ENCODE data around the gene POMC. TPM values are rescaled to one million over a fixed set of nuclear protein-coding genes. Genes with fewer than 3 reads are reported as not detected.

The POMC gene
- total RNA-seq, 4 donors from 2014 or later = 1.4 to 26.9 (median 6.4) TPM

DNA sequence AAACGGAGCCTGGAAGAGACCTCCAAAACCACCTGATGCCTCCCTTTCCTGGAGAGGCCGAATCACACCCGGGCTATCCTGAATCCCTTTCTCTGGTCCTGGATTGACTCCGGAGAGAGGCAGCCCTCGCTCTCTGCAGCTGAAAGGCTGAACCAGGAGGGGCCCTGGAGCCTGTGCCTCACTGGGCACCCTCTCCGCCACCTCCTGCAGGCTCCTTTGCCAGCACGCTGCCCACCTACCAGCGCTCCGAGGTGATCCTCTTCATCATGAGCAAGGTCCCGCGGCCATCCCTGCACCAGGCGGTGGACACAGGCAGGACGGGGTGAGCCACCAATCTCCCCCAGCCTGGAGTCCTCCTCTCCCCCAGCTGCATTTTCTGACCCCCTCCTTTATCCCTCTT, 35.7 kb downstream of the POMC start:
- Histone ChIP-seq H3K27me3 (no peaks in the 10 kb centered on the region), H3K4me3 (no peak overlapping the region), H3K27ac (no peak overlapping the region), H3K9me3 (no peaks in the 10 kb centered on the region), H3K36me3 (no peaks in the 10 kb centered on the region), H3K4me1 (no peaks in the 10 kb centered on the region)
- DNase-seq = no peak
- intact Hi-C loops (cut with DNase I; ENCODE audit: low total_unique reads) = loop anchor here (5.0 kb wide), 1 partner anchor 155 kb away; no protein-coding TSS in a partner anchor
- TF ChIP-seq, protein P1, sequence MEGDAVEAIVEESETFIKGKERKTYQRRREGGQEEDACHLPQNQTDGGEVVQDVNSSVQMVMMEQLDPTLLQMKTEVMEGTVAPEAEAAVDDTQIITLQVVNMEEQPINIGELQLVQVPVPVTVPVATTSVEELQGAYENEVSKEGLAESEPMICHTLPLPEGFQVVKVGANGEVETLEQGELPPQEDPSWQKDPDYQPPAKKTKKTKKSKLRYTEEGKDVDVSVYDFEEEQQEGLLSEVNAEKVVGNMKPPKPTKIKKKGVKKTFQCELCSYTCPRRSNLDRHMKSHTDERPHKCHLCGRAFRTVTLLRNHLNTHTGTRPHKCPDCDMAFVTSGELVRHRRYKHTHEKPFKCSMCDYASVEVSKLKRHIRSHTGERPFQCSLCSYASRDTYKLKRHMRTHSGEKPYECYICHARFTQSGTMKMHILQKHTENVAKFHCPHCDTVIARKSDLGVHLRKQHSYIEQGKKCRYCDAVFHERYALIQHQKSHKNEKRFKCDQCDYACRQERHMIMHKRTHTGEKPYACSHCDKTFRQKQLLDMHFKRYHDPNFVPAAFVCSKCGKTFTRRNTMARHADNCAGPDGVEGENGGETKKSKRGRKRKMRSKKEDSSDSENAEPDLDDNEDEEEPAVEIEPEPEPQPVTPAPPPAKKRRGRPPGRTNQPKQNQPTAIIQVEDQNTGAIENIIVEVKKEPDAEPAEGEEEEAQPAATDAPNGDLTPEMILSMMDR (IDR thresholded peaks at IDR 0.05) = no peak
- TF ChIP-seq POLR2A (IDR thresholded peaks at IDR 0.05) = no peak

DNA sequence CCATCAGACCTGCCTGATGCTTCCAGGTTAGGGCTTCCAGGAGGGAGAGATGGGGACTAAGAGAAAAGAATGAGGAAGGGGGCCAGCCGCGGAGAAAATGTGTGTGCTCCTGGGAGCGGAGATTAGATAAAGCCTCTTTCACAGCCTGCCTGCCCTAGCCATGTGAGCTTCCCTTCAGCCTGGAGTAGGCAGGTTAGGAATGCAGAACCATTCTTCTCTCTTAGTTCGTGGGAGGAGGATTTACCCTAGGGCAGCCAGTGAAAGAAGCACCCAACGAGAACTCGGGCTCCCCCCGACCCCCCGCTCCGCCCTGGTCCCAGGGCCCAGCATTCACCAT, 36.1 kb downstream of the POMC start:
- H3K27ac ChIP-seq = no peak overlapping the region
- no peak overlapping the region for H3K4me3 ChIP-seq
- H3K27me3 ChIP-seq = no peaks in the 10 kb centered on the region
- no peaks in the 10 kb centered on the region for H3K36me3 ChIP-seq
- no peak for DNase-seq
- no peaks in the 10 kb centered on the region for H3K9me3 ChIP-seq
- TF ChIP-seq POLR2A (IDR thresholded peaks at IDR 0.05) = no peak
- TF ChIP-seq, protein P1 (IDR thresholded peaks at IDR 0.05) = no peak
- intact Hi-C loops (cut with DNase I; ENCODE audit: low total_unique reads) = loop anchor here (5.0 kb wide), 1 partner anchor 155 kb away; no protein-coding TSS in a partner anchor
- no peaks in the 10 kb centered on the region for H3K4me1 ChIP-seq

DNA sequence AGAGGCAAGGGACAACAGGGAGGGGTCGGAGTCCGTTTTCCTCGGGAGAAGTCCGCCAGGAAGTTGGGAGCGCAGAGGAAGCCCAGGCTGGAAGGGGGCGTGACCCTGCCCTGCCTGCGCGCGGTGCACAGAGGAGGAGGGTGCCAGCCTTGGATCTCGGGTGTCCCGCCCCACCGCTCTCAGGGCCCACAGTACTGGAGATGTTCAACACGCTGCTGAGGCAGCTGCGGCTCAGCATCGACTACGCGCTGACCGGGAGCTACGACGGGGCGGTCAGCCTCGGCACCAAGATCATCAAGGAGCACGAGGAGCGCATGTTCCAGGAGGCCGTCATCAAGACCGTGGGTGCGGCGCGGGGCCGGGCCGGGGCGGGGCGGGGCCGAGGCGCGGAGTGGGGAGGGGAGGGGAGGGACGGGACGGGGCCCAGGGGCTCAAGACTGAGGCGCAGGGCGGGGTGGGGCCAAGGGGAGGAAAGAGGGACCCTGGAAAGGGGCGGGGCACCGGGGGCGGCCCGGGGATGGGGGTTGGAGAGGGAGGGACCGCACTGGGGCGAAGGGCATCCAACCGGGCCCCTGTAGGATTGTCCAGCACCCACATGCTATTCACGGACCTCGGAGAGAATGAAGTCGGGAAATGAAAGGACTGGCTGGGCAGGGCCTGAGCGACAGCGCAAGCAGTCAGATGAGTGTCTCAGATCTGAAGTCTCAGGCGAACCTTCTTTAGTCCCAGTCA, 36.6 kb downstream of the POMC start:
- Histone ChIP-seq H3K9me3 (no peaks in the 10 kb centered on the region), H3K4me1 (no peaks in the 10 kb centered on the region), H3K36me3 (no peaks in the 10 kb centered on the region), H3K4me3 (peak overlapping the region in 1 of 2 donors; percentile 18), H3K27me3 (no peaks in the 10 kb centered on the region), H3K27ac (no peak overlapping the region)
- TF ChIP-seq, protein P1 (IDR thresholded peaks at IDR 0.05) = no peak
- TF ChIP-seq POLR2A (IDR thresholded peaks at IDR 0.05) = no peak
- intact Hi-C loops (cut with DNase I; ENCODE audit: low total_unique reads) = loop anchor here (5.0 kb wide), 1 partner anchor 154 kb away; no protein-coding TSS in a partner anchor
- no peak for DNase-seq

DNA sequence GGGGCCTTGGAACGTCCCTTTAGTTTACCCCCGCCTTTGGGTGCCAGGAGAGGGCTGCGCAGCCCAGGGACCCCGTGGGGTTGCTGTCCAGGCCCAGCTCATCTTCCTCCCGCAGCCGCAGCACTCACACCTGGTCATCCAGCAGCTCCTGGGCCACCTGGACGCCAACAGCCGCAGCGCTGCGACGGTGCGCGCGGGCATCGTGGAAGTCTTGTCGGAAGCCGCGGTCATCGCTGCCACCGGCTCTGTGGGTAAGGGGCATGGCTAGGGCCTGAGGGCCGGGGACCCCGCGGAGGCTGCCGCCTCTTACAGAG, 37.2 kb downstream of the POMC start:
- H3K4me3 ChIP-seq = no peak overlapping the region
- intact Hi-C loops (cut with DNase I; ENCODE audit: low total_unique reads) = loop anchor here (5.0 kb wide), 1 partner anchor 154 kb away; no protein-coding TSS in a partner anchor
- no peaks in the 10 kb centered on the region for H3K4me1 ChIP-seq
- no peaks in the 10 kb centered on the region for H3K36me3 ChIP-seq
- no peak for DNase-seq
- no peak overlapping the region for H3K27ac ChIP-seq
- no peaks in the 10 kb centered on the region for H3K27me3 ChIP-seq
- no peaks in the 10 kb centered on the region for H3K9me3 ChIP-seq
- no peak for TF ChIP-seq POLR2A (IDR thresholded peaks at IDR 0.05)
- TF ChIP-seq, protein P1 (IDR thresholded peaks at IDR 0.05) = no peak

DNA sequence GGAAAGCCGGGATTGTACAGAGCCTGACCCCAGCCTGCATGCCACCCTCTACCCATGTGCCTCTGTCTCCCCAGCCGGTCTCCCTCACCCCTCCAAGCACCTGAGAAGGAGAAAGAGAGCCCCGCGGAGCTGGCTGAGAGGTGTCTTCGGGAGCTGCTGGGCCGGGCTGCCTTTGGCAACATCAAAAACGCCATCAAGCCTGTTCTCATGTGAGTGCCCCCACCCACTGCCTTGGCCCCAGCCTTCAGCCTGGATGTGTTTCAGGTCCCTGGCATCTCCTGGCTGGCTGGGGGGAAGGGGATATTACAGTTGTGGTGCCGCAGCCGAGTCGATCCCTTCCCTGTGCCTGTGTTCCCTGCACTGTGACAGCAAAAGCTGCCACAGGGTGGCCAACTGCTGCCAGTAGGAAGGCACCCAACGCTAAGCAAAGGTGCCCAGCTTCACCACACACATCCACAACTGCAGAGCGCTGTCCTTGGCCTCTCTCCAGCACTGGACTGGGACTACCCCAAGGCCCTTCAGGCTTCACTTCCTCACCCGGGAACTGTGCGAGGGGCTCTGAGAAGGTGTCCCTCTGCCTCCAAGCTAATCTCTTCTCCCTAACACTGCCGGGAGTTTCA, 38.4 kb downstream of the POMC start:
- Histone ChIP-seq H3K36me3 (no peaks in the 10 kb centered on the region), H3K4me3 (no peak overlapping the region), H3K9me3 (no peaks in the 10 kb centered on the region), H3K27me3 (no peaks in the 10 kb centered on the region), H3K4me1 (no peaks in the 10 kb centered on the region), H3K27ac (no peak overlapping the region)
- intact Hi-C loops (cut with DNase I; ENCODE audit: low total_unique reads) = loop anchor here (5.0 kb wide), 1 partner anchor 153 kb away; no protein-coding TSS in a partner anchor
- no peak for TF ChIP-seq POLR2A (IDR thresholded peaks at IDR 0.05)
- TF ChIP-seq, protein P1 (IDR thresholded peaks at IDR 0.05) = no peak
- no peak for DNase-seq
